IPS-15b (cell line): ENCODE measurements around the gene ARHGAP6.

Experiments used
- H3K27me3 ChIP-seq: one replicate; pipeline ENCODE4 v1.6.1; 2013; ENCODE audit warnings: low read length; ENCODE audit not compliant: control insufficient read depth, insufficient read depth
- H3K36me3 ChIP-seq: one replicate; pipeline ENCODE4 v1.6.1; 2013; ENCODE audit warnings: low read length; ENCODE audit not compliant: control insufficient read depth, insufficient read depth
- H3K4me1 ChIP-seq: one replicate; pipeline ENCODE4 v1.6.1; 2013; ENCODE audit warnings: mild to moderate bottlenecking, low read length; ENCODE audit not compliant: control insufficient read depth, insufficient read depth
- H3K4me3 ChIP-seq: one replicate; pipeline ENCODE4 v1.5.1; 2013; ENCODE audit warnings: low read depth, low read length
- H3K9ac ChIP-seq: one replicate; pipeline ENCODE4 v1.6.1; 2013; ENCODE audit warnings: low read depth, mild to moderate bottlenecking, low read length
- H3K9me3 ChIP-seq: one replicate; pipeline ENCODE4 v1.6.1; 2013; ENCODE audit warnings: mild to moderate bottlenecking, low read length; ENCODE audit not compliant: control insufficient read depth, insufficient read depth

ARHGAP6 gene

DNA sequence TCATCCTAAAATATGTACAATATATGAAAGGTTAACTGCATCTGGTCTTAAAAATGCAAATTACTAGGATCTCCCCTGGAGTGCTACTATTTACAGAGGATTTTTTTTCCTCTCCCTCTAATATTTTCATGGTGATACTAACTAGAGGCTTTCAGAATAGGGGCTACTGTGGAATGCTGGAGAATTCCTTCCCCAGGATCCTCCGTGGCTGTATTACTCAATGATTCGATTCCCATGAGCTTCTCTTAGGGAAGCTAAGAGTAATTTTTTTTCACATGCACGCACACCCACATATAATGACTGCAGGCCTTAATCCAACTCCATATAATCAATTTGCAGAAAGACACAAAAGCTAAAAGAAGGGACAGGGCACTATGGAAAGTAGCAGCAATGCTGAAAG lies 184.7 kb downstream of the ARHGAP6 start:
- H3K4me3 ChIP-seq, result no peak overlapping the region
- no peaks in the 10 kb centered on the region for H3K4me1 ChIP-seq
- no peaks in the 10 kb centered on the region for H3K27me3 ChIP-seq
- no peaks in the 10 kb centered on the region for H3K9me3 ChIP-seq
- H3K36me3 ChIP-seq, result no peaks in the 10 kb centered on the region
- no peak overlapping the region for H3K9ac ChIP-seq

DNA sequence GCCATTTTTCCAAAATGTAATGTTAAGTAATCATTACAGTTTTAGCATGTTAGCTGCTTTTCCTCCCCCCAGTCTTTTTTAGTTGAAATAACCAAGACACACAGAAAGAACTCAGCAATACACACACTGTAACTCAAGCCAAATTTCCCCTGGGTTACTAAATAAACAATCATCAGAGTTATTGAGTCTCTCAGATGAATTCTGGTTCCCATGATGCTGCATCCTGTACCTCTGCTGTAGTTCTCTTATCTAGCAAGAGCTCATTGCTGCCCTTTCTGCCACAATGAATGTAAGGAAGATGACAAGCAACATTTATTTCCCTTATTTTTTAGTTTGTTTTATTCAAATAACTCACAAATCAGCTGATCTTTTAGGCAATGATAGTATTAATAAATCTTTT lies 185.1 kb downstream of the ARHGAP6 start:
- Histone ChIP-seq H3K4me3 (no peak overlapping the region), H3K9ac (no peak overlapping the region), H3K9me3 (no peaks in the 10 kb centered on the region), H3K36me3 (no peaks in the 10 kb centered on the region), H3K4me1 (no peaks in the 10 kb centered on the region), H3K27me3 (no peaks in the 10 kb centered on the region)

DNA sequence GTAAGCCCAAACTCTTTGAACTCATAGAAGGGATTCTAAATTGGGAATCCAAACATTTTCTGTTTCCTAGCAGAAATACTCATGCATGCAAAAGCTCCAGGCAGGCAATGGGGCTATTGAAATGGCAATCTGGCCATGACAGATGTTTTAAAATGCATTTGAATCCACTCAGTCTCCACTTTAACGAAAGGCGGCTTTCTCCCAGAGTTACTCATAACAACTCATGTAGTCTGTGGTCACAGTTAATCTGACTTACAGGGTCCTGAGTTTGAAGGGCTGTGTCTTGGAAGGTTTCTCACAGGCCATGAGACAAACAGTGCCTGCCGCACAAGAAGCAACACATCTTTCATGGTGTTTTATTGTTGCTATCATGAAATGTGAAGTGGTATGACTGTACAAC lies 186.8 kb downstream of the ARHGAP6 start:
- Histone ChIP-seq H3K9ac (no peak overlapping the region), H3K27me3 (no peaks in the 10 kb centered on the region), H3K36me3 (no peaks in the 10 kb centered on the region), H3K4me1 (no peaks in the 10 kb centered on the region), H3K4me3 (no peak overlapping the region), H3K9me3 (no peaks in the 10 kb centered on the region)

DNA sequence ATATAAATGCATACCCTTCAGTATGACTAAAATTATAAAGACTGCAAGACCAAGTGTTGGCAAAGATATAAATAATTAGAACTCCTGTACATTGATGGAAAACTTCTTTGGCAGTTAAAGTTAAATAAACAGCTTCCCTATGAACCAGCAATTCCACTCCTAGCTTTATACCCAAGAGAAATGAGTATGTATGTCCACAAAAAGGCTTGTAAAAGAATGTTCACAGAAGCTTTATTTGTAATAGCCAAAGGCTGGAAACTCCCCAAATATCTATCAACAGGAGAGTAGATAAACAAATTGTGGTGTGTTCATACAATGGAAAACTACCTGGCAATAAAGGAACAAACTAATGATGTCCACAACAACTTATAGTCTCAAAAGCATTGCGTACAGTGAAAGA lies 187.7 kb downstream of the ARHGAP6 start:
- Histone ChIP-seq H3K4me3 (no peak overlapping the region), H3K4me1 (no peaks in the 10 kb centered on the region), H3K9ac (no peak overlapping the region), H3K36me3 (no peaks in the 10 kb centered on the region), H3K9me3 (no peaks in the 10 kb centered on the region), H3K27me3 (no peaks in the 10 kb centered on the region)

DNA sequence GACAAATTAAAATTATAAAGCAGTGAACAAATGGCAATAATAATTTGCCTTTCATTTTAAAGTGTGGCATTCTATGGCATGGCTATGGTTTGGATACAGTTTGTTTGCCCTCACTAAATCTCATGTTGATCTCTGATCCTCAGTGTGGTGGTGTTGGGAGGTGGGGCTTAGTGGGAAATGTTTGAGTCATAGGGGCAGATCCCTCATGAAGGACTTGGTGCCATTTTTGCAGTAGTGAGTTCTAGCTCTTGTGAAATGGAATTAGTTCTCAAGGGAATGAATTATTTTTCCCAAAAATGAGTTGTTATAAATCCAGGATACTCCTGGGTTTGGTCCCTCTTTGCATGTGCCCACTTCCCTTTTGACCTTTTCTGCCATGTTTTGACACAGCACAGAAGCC lies 191.1 kb downstream of the ARHGAP6 start:
- Histone ChIP-seq H3K4me3 (no peak overlapping the region), H3K27me3 (no peaks in the 10 kb centered on the region), H3K4me1 (no peaks in the 10 kb centered on the region)

DNA sequence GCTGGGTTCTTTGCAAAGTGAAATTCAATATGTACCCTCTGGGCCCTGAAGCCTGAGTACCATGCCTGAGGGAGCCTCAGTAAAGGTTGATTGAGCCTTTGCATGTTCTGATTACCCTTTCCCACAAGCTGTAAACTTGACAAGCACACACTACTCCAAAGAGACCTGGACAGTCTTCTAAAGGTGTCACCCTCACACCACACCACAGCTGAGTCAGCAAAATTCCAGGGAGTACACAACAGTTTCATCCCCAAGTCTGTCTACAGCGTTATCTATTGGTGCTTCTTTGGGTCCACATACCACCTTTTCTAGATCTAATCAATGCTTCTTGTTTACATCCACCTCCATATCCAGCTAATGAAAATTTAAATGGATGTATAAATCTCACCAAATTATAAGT lies 191.7 kb downstream of the ARHGAP6 start:
- Histone ChIP-seq H3K27me3 (no peaks in the 10 kb centered on the region), H3K4me1 (no peaks in the 10 kb centered on the region), H3K9ac (no peak overlapping the region), H3K4me3 (no peak overlapping the region), H3K9me3 (no peaks in the 10 kb centered on the region), H3K36me3 (no peaks in the 10 kb centered on the region)

More for the DNA sequence above, 191.1 kb downstream of the ARHGAP6 start:
- Histone ChIP-seq H3K9ac (no peak overlapping the region), H3K9me3 (no peaks in the 10 kb centered on the region), H3K36me3 (no peaks in the 10 kb centered on the region)

DNA sequence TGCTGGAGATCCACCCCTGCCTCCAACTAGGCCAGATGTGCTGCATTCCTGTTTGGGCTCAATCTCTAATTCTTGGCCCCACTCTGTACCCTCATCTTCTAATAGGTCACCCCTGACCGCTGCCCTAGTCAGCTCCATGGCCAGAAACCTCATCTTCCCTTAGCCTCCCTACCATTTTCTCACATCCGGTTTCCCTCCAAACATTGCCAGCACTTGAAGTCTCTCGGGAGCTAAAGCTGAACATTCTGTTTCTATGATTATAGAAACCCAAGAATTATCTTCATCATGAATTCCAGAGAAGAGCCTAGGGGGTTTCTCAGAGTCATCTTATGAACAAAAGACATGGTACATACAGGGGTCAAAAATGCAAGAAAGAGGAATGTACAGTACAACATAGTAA lies 192.8 kb downstream of the ARHGAP6 start:
- Histone ChIP-seq H3K36me3 (no peaks in the 10 kb centered on the region), H3K4me1 (no peaks in the 10 kb centered on the region), H3K9ac (no peak overlapping the region), H3K4me3 (no peak overlapping the region), H3K9me3 (no peaks in the 10 kb centered on the region), H3K27me3 (no peaks in the 10 kb centered on the region)

DNA sequence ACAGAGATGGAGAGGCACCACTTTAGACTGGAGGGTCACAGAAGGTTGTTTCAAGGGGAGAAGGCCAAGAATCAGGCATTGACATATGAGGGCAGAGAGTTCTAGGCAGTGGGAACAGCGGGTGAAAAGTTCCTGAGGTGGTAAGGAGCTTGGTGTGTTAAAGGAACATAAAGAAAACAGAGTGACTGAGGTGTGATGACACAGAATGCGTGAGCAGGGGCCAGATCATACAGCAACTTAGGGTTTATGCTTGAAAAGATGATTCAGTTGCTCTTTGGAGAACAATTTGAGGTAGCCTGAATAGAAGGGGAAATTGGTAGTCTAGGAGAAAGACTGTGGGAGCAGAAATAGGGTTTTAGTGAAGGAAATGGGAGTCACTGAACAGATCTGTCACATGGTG lies 193.3 kb downstream of the ARHGAP6 start:
- Histone ChIP-seq H3K36me3 (no peaks in the 10 kb centered on the region), H3K9me3 (no peaks in the 10 kb centered on the region), H3K9ac (no peak overlapping the region), H3K4me3 (no peak overlapping the region), H3K27me3 (no peaks in the 10 kb centered on the region), H3K4me1 (no peaks in the 10 kb centered on the region)

DNA sequence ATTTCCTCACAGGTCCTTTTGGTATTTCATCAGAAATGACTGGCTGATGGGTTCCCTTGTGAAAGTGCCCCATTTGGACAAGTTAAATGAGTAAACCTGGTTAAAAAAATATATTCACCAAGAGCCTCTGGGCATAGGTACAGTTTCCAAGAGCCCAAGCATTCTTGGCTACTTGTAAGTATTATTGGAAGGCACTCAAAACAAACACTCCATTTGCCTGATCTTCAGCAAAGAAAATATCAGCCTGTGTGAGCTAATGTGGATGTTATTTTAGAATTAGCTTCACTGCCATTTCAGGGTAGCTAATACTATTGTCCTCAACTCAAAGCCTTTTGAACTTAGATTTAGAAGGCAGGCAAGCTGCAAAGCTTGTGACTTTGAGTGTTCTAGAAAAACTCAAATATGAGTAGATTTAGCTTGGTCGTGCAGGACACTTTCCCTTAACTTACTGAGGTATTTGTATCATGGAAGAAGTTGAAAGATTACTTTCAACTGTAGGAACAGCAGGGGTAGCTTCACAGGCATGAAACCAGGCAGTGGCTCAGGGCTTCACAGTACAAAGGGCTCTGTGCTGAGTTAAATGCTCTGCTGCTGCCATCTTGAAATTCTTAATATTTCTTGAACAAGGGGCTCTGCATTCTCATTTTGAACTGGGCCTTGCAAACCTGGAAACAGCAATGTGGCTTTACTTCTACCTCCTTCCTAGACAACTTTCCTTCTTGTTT lies 195.3 kb downstream of the ARHGAP6 start:
- Histone ChIP-seq H3K4me1 (no peaks in the 10 kb centered on the region), H3K9me3 (no peaks in the 10 kb centered on the region), H3K9ac (no peak overlapping the region), H3K27me3 (no peaks in the 10 kb centered on the region), H3K36me3 (no peaks in the 10 kb centered on the region), H3K4me3 (no peak overlapping the region)

DNA sequence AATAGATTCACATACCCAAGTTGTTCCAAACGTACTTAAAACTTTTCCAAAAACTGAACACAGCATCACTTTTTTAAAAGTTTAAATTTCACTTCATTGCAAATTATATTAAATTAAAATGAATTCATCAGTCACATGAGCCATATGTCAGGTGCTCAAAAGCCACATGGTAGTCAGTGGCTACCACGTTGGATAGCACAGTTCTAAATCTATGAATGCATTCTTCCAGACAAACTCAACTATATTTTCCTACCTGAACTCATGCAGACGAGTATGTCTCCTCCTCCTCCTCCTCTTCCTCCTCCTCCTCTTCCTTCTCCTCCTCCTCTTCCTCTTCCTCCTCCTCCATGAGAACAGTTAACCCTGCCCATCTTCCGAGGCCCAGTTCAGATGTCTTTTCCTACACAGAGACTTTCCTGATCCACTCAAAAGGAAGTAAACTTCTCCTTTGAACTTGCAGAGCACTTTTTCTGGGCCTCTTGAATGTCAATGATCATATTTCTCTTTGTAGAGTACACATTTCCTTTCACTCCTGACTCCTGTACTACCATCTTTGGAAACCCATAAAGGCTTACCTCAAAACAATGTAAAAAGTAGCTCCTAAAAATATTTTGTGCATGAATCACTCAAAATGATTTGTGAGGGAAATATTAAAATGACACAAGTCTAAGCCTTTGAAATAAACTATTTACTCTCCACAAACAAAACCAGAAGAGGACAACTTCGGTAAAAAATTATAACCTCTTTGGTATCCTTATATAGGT lies 199.9 kb downstream of the ARHGAP6 start:
- Histone ChIP-seq H3K27me3 (no peaks in the 10 kb centered on the region), H3K4me1 (no peaks in the 10 kb centered on the region)

DNA sequence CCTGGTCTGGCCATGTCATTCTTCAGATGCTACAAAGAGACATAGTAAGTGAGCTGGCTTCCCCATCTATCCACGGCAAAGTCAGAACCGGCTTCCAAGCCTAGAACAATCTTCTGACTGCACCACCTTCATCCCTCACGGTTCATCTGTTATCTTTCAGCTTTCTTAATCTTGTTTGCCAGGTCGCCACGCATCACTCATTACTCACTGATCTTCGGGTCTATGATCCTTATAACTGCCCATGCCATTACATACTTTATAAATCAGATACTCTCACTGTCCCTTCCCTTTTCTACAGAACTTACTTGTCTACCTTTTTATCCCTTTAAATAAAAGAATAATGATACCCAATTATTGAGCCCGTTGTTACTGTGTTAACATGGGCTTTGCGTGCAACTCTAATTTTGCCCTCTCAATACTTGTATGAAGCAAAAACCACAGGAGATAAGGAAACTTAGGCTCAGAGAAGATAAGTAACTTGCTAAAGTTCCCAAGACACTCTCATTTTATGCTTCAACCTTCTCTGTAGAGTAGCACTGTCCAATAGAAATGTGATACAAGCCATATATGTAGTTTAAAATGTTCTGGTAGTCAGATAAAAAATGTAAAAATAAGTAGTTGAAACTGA lies 200.8 kb downstream of the ARHGAP6 start:
- Histone ChIP-seq H3K9ac (no peak overlapping the region), H3K4me3 (no peak overlapping the region), H3K4me1 (no peaks in the 10 kb centered on the region)

More for the DNA sequence above, 199.9 kb downstream of the ARHGAP6 start:
- H3K4me3 ChIP-seq, result no peak overlapping the region
- no peaks in the 10 kb centered on the region for H3K36me3 ChIP-seq
- no peaks in the 10 kb centered on the region for H3K9me3 ChIP-seq
- H3K9ac ChIP-seq, result no peak overlapping the region

DNA sequence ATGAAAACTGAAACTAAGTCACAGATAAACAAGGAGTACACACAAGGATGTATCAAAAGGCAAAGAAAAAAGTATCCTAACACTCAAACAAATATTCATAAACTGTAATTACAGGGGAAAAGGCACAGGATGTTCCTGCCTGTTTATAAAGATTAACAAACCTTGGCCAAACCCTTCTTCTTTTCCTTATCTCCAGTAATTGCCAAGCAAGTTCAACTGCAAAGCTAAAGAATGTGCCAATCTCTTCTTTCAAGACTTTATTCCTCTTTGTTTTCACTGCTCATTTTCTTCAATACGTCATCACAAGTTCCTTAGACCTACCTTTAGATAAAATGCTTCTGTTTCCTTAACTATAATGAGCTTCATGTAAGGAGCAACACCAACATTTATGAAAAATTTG lies 201.3 kb downstream of the ARHGAP6 start:
- Histone ChIP-seq H3K36me3 (no peaks in the 10 kb centered on the region), H3K9ac (no peak overlapping the region), H3K4me1 (no peaks in the 10 kb centered on the region), H3K27me3 (no peaks in the 10 kb centered on the region), H3K4me3 (no peak overlapping the region), H3K9me3 (no peaks in the 10 kb centered on the region)

More for the DNA sequence above, 200.8 kb downstream of the ARHGAP6 start:
- H3K9me3 ChIP-seq, result no peaks in the 10 kb centered on the region
- H3K36me3 ChIP-seq, result no peaks in the 10 kb centered on the region
- H3K27me3 ChIP-seq, result no peaks in the 10 kb centered on the region
